Muscle of arm (tissue), 12 donors: ENCODE data around the gene HBZ. TPM values are rescaled to one million over a fixed set of nuclear protein-coding genes. Genes with fewer than 3 reads are reported as not detected.
"Not testable (repeated sequence)": the region's sequence is repeated elsewhere in the genome, so short reads cannot be mapped to it uniquely, and the experiment has no call there.

ENCODE experiments used
- DNase-seq: peaks from one replicate; pipeline ENCODE4 v3.0.0-alpha.2; 2013
- polyA plus RNA-seq, 12 donors: library from polyadenylated mRNA; unstranded; fragments of 120-200 nt; gene quantifications; one replicate each; pipeline ENCODE4 v1.2.1, GENCODE V29; 2013; ENCODE audit not compliant: insufficient read length in 12 of 12

HBZ gene
- polyA plus RNA-seq, 12 donors = 0.39 to 18.1 (median 2.9) TPM; not detected in 2

GRCh38 chr16:177981-178667 lies 25.7 kb downstream of the HBZ start:
- DNase-seq = no peak

- no peak for DNase-seq
Measured at GRCh38 chr16:178668-179015, 26.2 kb downstream of the HBZ start.

- DNase-seq = no peak
Measured at GRCh38 chr16:179211-180092, 27.0 kb downstream of the HBZ start.

- DNase-seq = no peak
Measured at GRCh38 chr16:180101-180675, 27.7 kb downstream of the HBZ start, which contains the start of gene HBQ1. TSS of gene HBQ1 (plus strand) at chr16:180459. CDS start at chr16:180487, 28 bp downstream.

GRCh38 chr16:180681-181564 lies 28.5 kb downstream of the HBZ start:
- peak; percentile 59 for DNase-seq

- DNase-seq = no peak
Measured at GRCh38 chr16:181565-182021, 29.1 kb downstream of the HBZ start.

GRCh38 chr16:183005-183404 lies 30.6 kb downstream of the HBZ start:
- DNase-seq = no peak

- DNase-seq = no peak
Measured at GRCh38 chr16:185213-185612, 32.8 kb downstream of the HBZ start.

GRCh38 chr16:185691-186090 lies 33.2 kb downstream of the HBZ start:
- DNase-seq = no peak

GRCh38 chr16:187330-187729 lies 34.9 kb downstream of the HBZ start:
- DNase-seq = no peak

GRCh38 chr16:188674-189073 lies 36.2 kb downstream of the HBZ start:
- DNase-seq = no peak

GRCh38 chr16:189604-190186 lies 37.3 kb downstream of the HBZ start:
- no peak for DNase-seq

- DNase-seq = no peak
Measured at GRCh38 chr16:191831-192230, 39.4 kb downstream of the HBZ start.

- DNase-seq = no peak
Measured at GRCh38 chr16:192686-193085, 40.2 kb downstream of the HBZ start.

GRCh38 chr16:193441-193840 lies 41.0 kb downstream of the HBZ start:
- DNase-seq = no peak

GRCh38 chr16:194516-194915 lies 42.1 kb downstream of the HBZ start:
- no peak for DNase-seq

GRCh38 chr16:200388-200787 lies 47.9 kb downstream of the HBZ start:
- no peak for DNase-seq

- DNase-seq = no peak
Measured at GRCh38 chr16:203246-203645, 50.8 kb downstream of the HBZ start.

- DNase-seq = not testable (repeated sequence)
Measured at GRCh38 chr16:204046-204445, 51.6 kb downstream of the HBZ start.
